Skeletal muscle tissue (tissue), 4 donors: ENCODE results near the gene SIRT3. TPM values are rescaled to one million over a fixed set of nuclear protein-coding genes. Genes with fewer than 3 reads are reported as not detected.

Experiments used
- H3K27ac ChIP-seq: one replicate; pipeline ENCODE4 v1.7.0; 2013; ENCODE audit warnings: mild to moderate bottlenecking, low read depth, low read length, inconsistent platforms
- H3K27me3 ChIP-seq, 3 donors: one replicate each; pipeline ENCODE4 v1.7.0; 2013; ENCODE audit warnings: low read length in 3 of 3; ENCODE audit not compliant: control insufficient read depth in 3 of 3, insufficient read depth in 3 of 3
- H3K36me3 ChIP-seq, 3 donors: one replicate each; pipeline ENCODE4 v1.7.0; 2013; ENCODE audit warnings: low read length in 3 of 3; ENCODE audit not compliant: control insufficient read depth in 3 of 3, insufficient read depth in 3 of 3
- H3K4me1 ChIP-seq, 3 donors: one replicate each; pipeline ENCODE4 v1.7.0; 2013; ENCODE audit warnings: low read length in 3 of 3, mild to moderate bottlenecking in 3 of 3; ENCODE audit not compliant: control insufficient read depth in 3 of 3, insufficient read depth in 3 of 3
- H3K4me3 ChIP-seq, 3 donors: one replicate each; pipeline ENCODE4 v1.7.0; 2013; ENCODE audit warnings: low read length in 3 of 3
- H3K9ac ChIP-seq, 3 donors: one replicate each; pipeline ENCODE4 v1.7.0; 2013; ENCODE audit warnings: low read length in 3 of 3, mild to moderate bottlenecking in 3 of 3, moderate library complexity in 2 of 3, low read depth in 1 of 3
- H3K9me3 ChIP-seq, 3 donors: one replicate each; pipeline ENCODE4 v1.7.0; 2013; ENCODE audit warnings: low read length in 3 of 3; ENCODE audit not compliant: control insufficient read depth in 3 of 3
- total RNA-seq: library from RNA; depleted of rRNA; stranded (reverse); fragments of >200 nt; gene quantifications from one replicate; pipeline ENCODE4 v1.2.3, GENCODE V29; 2014
- donor health status: Osteomylitis.

The SIRT3 gene
- total RNA-seq, 1 donor from 2014 or later: 14.6 TPM

DNA sequence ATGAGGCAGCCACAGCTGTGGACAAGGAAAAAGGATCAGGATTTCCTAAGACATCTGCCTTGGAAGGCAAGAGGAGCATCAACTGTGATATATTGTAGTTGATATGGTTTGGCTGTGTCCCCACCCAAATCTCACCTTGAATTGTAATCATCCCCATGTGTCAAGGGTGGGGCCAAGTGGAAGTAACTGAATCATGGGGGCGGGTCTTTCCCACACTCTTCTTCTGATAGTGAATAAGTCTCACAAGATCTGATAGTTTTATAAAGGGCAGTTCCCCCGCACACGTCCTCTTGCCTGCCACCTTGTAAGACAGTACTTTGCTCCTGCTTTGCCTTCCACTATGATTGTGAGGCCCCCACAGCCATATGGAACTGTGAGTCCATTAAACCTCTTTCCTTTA lies 18.4 kb downstream of the SIRT3 start:
- peaks cover 40 to 64% (median 62%) of the 10 kb centered on the region in 3 donors for H3K36me3 ChIP-seq
- no peak overlapping the region for H3K9ac ChIP-seq

DNA sequence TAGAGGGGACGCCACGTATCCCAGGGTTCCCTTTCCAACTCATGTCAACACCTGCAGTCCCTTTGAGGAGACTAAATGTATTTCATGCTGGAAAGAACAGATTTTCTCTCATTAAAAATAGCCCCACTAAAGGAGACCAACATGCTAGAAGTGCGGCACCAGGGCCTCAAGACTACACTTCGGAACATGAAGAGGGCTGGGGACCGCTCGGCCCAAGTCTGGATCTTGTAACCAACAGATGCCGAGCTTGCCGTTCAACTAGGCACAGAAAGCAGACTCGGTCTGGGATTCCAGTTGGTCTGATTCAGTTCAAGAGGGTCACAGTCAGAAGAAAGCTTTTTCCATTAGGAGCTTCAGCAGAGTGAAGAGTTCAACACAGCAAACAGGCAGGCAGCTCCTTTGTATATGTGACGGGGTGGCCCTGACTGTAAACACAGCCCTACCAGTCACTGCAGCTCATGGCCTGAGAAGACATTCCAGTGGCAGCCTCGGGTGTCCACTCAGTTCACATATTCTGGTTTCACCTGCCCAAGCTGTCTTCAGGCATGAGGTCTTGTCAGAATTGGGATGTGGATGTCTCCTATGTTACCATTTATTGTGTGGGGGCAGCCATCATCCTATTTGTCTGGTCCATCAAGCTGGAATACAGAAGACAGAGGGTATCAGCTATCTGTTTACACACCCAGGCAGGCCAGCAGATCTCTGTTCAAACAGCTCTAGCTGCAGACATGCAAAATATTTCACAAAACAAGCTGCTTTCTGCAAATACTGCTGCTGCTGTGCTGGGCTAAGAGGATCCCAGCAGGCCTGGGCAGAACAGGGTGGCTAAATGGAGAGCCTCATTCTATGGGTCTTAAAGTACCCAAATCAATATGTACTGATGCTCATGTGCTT lies 19.8 kb downstream of the SIRT3 start:
- H3K9ac ChIP-seq: no peak overlapping the region
- peaks cover 45 to 67% (median 62%) of the 10 kb centered on the region in 3 donors for H3K36me3 ChIP-seq
- no peaks in the 10 kb centered on the region for H3K9me3 ChIP-seq
- no peak overlapping the region for H3K4me3 ChIP-seq
- no peak overlapping the region for H3K27ac ChIP-seq
- H3K27me3 ChIP-seq: no peaks in the 10 kb centered on the region
- peaks cover 0 to under 1% (median 0%) of the 10 kb centered on the region in 3 donors for H3K4me1 ChIP-seq

More for the DNA sequence above, 18.4 kb downstream of the SIRT3 start:
- Histone ChIP-seq H3K4me3 (no peak overlapping the region), H3K9me3 (no peaks in the 10 kb centered on the region), H3K27ac (no peak overlapping the region), H3K27me3 (no peaks in the 10 kb centered on the region), H3K4me1 (no peaks in the 10 kb centered on the region)

DNA sequence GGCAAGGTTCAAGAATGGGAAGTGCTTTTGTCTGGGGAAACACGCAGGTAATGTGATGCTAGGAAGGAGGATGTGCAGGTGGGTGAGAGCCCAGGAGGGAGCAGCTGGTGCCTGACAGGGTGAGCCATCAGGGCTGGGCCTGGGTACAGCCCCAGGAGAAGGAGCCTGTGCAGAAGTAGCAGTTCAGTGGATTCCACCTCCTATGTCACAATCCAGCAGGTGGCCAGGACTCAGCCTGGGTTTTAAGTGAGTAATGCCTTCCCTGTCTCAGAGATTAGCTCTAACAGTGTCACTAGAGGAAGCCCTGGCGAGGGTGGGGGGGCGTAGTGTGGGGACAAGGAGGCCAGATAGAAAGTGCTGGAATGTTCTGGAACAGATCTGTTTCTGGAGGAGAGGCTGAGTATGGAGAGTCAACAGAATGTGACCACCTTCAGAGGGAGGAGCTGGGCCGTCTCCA lies 20.5 kb downstream of the SIRT3 start:
- Histone ChIP-seq H3K4me3 (no peak overlapping the region), H3K4me1 (peaks cover 3 to 8% (median 7%) of the 10 kb centered on the region in 3 donors), H3K9me3 (no peaks in the 10 kb centered on the region), H3K27ac (no peak overlapping the region), H3K27me3 (no peaks in the 10 kb centered on the region), H3K36me3 (peaks cover 52 to 74% (median 69%) of the 10 kb centered on the region in 3 donors), H3K9ac (no peak overlapping the region)

DNA sequence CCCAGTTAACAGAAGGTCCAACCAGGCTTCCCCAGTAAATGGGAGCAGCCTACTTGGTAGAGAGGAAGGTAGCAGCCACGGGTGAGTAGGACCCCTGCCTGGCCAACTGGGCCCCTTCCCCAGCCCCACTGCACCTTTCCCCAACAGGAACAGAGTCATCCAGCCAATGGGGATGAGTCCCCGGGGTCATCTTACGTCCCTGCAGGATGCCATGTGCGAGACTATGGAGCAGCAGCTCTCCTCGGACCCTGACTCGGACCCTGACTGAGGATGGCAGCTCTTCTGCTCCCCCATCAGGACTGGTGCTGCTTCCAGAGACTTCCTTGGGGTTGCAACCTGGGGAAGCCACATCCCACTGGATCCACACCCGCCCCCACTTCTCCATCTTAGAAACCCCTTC lies 22.1 kb downstream of the SIRT3 start:
- peaks cover 18 to 23% (median 22%) of the 10 kb centered on the region in 3 donors for H3K4me1 ChIP-seq
- no peaks in the 10 kb centered on the region for H3K27me3 ChIP-seq
- H3K4me3 ChIP-seq: no peak overlapping the region
- H3K9me3 ChIP-seq: no peaks in the 10 kb centered on the region
- H3K36me3 ChIP-seq: peaks cover 66 to 80% (median 80%) of the 10 kb centered on the region in 3 donors
- no peak overlapping the region for H3K27ac ChIP-seq
- H3K9ac ChIP-seq: no peak overlapping the region

GRCh38 chr11:213111-213510 lies 23.0 kb downstream of the SIRT3 start:
- Histone ChIP-seq H3K9ac (no peak overlapping the region), H3K4me3 (no peak overlapping the region), H3K36me3 (peaks cover 66 to 72% (median 71%) of the 10 kb centered on the region in 3 donors), H3K27ac (no peak overlapping the region), H3K9me3 (no peaks in the 10 kb centered on the region), H3K4me1 (peaks cover 22 to 27% (median 26%) of the 10 kb centered on the region in 3 donors), H3K27me3 (no peaks in the 10 kb centered on the region)

DNA sequence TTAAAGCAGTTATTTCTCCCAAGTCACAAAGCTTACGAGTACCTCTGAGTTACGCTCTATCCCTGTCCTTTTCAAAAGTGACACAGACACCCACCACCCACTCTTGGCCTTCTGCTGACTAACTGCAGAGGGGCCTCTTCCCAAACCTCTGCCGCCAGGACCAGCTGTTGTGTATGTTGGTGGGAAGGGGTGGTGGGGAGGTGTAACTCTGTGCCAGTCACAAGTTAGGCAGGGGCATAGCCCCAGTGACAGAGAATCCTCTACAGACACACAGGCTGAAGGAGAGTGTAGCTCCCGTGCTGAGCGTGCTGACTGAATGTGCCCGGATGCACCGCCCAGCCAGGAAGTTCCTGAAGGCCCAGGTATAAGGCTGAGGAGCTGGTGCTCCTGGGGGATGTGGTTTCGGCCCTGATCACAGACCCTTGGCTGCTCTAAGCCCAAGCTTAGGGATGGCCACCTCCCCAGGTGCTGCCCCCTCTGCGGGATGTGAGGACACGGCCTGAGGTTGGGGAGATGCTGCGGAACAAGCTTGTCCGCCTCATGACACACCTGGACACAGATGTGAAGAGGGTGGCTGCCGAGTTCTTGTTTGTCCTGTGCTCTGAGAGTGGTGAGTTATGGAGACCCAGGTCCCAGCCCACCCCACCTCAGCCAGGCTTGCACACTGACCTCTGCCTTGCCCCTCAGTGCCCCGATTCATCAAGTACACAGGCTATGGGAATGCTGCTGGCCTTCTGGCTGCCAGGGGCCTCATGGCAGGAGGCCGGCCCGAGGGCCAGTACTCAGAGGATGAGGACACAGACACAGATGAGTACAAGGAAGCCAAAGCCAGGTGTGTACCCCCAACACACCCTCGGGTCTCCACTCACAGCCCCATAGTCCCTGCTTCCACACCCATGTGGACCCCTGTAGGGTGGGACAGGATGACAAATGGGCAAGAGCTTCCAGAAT lies 23.7 kb downstream of the SIRT3 start:
- peaks cover 65 to 68% (median 66%) of the 10 kb centered on the region in 3 donors for H3K36me3 ChIP-seq
- no peak overlapping the region for H3K9ac ChIP-seq

DNA sequence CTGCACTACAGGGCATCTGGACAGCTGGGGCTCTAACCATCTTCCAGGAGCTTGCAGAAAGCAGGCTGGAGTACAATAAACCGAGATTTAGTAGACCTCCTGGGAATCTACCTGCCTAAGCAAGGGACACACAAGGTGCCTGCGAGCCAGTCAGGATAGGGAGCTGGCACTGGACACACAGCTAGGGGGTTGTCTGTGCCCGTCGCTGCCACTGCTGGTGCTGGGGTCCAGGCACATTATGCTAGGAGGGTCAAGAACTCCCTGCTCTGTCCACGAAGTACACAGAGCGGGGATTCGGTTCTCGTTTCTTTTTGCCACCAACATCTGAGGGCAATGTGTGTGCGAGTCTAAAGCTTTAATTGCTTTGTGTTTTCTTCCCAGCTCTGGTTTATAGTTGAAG lies 24.4 kb downstream of the SIRT3 start:
- H3K9ac ChIP-seq: no peak overlapping the region
- H3K27ac ChIP-seq: no peak overlapping the region
- H3K4me3 ChIP-seq: no peak overlapping the region
- peaks cover 64 to 69% (median 67%) of the 10 kb centered on the region in 3 donors for H3K36me3 ChIP-seq
- no peaks in the 10 kb centered on the region for H3K27me3 ChIP-seq
- H3K9me3 ChIP-seq: no peaks in the 10 kb centered on the region
- H3K4me1 ChIP-seq: peaks cover 26 to 31% (median 31%) of the 10 kb centered on the region in 3 donors

More for the DNA sequence above, 23.7 kb downstream of the SIRT3 start:
- H3K27me3 ChIP-seq: no peaks in the 10 kb centered on the region
- no peaks in the 10 kb centered on the region for H3K9me3 ChIP-seq
- H3K4me1 ChIP-seq: peaks cover 24 to 31% (median 30%) of the 10 kb centered on the region in 3 donors
- no peak overlapping the region for H3K4me3 ChIP-seq
- H3K27ac ChIP-seq: no peak overlapping the region

DNA sequence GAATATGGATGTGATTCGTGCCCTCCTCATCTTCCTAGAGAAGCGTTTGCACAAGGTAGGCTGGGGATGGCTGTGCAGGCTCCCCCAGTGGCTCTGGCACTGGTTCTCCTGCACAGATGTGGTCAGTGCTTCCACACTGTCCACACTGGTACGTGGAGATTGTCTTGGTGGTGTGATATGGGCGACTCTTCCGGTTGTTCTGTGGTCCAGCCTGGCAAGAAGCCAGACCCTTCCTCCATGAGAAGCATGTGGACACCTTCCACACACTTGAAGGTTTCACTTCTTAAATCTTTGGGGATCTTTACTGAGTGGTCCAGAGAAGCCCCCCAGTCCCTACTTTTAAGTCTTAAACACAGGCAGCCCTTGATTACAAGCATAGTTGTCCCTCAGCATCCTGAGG lies 24.8 kb downstream of the SIRT3 start:
- H3K27me3 ChIP-seq: no peaks in the 10 kb centered on the region
- H3K4me1 ChIP-seq: peaks cover 31 to 36% (median 35%) of the 10 kb centered on the region in 3 donors
- no peak overlapping the region for H3K27ac ChIP-seq
- H3K9ac ChIP-seq: no peak overlapping the region
- no peaks in the 10 kb centered on the region for H3K9me3 ChIP-seq
- H3K4me3 ChIP-seq: no peak overlapping the region
- H3K36me3 ChIP-seq: peaks cover 60 to 69% (median 63%) of the 10 kb centered on the region in 3 donors

DNA sequence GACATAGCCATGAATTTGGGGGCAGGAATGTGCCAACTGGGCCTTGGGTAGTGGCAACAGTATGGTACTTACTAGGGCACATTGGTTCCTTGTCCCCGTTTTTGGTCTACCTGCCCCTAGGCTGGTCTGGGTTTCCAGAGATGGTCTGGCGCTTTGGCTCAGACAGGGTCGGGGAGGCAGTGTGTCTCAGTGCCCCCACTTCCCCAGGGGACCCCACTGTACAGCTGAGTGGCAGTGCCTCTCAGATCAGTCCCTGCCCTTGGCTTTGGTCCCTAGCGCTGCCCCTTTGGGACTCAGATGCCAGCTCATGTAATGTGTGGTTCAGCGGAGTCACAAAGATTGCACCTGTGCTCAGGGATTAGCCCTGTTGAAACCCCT lies 25.4 kb downstream of the SIRT3 start:
- Histone ChIP-seq H3K9me3 (no peaks in the 10 kb centered on the region), H3K27ac (no peak overlapping the region), H3K36me3 (peaks cover 55 to 65% (median 58%) of the 10 kb centered on the region in 3 donors), H3K27me3 (no peaks in the 10 kb centered on the region), H3K9ac (peak overlapping the region in 1 of 3 donors; percentile 20), H3K4me1 (peaks cover 36 to 41% (median 40%) of the 10 kb centered on the region in 3 donors), H3K4me3 (peak overlapping the region in 1 of 3 donors; percentile 94)
